Subcutaneous adipose tissue (tissue), 4 donors: ENCODE data around the gene NR3C1. TPM values are rescaled to one million over a fixed set of nuclear protein-coding genes. Genes with fewer than 3 reads are reported as not detected.

Experiments
- total RNA-seq, 4 donors: library from RNA; depleted of rRNA; stranded (reverse); fragments of >200 nt; gene quantifications; one replicate each; pipeline ENCODE4 v1.1.0, GENCODE V29; 2016
- TF ChIP-seq, protein P1 (sequence below): fragments of 450-650 bp; IDR thresholded peaks from one replicate; pipeline ENCODE4 v1.5.1; 2016; ENCODE audit warnings: low read depth, mild to moderate bottlenecking, control low read depth, antibody characterized with exemption, moderate library complexity

Gene NR3C1
- total RNA-seq, 4 donors from 2014 or later, result 86.2 to 174 (median 95.1) TPM

DNA sequence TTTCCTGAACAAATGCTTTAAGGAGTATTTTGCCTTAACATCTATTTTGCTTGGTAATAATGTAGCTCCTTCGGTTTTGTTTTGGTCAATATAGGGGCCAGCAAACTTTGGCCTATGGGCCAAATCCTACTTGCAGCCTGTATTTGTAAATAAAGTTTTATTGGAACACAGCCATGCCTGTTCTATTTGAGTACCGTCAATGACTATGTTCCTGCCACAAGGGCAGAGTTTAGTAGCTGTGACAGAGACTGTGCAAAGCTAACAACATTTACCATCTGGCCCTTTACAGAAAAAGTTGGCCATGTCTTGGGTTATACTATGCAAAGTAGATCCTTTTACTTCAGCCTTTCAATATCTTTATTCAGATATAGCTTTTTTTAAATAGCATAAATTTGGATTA lies 113.4 kb downstream of the NR3C1 start:
- TF ChIP-seq, protein P1, sequence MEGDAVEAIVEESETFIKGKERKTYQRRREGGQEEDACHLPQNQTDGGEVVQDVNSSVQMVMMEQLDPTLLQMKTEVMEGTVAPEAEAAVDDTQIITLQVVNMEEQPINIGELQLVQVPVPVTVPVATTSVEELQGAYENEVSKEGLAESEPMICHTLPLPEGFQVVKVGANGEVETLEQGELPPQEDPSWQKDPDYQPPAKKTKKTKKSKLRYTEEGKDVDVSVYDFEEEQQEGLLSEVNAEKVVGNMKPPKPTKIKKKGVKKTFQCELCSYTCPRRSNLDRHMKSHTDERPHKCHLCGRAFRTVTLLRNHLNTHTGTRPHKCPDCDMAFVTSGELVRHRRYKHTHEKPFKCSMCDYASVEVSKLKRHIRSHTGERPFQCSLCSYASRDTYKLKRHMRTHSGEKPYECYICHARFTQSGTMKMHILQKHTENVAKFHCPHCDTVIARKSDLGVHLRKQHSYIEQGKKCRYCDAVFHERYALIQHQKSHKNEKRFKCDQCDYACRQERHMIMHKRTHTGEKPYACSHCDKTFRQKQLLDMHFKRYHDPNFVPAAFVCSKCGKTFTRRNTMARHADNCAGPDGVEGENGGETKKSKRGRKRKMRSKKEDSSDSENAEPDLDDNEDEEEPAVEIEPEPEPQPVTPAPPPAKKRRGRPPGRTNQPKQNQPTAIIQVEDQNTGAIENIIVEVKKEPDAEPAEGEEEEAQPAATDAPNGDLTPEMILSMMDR, result no peak

DNA sequence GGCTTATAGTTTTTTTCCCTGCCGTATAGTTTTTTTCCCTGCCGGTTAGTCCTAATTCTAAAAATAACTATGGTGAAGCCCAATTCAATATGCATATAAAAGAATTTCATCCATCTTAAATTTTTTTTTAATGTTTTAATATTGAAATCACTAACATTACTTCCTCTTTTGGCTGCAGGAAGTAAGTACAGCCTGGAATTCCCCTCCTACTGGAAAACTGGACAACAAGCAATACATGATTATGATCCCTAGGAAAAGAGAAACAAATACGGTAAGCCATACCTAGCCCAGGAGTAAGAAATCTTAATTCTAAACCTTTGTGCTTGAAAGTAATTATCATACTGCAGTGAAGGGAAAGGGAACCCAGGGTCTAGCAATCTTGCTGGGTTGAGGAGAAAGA lies 119.0 kb downstream of the NR3C1 start:
- TF ChIP-seq, protein P1, result no peak

DNA sequence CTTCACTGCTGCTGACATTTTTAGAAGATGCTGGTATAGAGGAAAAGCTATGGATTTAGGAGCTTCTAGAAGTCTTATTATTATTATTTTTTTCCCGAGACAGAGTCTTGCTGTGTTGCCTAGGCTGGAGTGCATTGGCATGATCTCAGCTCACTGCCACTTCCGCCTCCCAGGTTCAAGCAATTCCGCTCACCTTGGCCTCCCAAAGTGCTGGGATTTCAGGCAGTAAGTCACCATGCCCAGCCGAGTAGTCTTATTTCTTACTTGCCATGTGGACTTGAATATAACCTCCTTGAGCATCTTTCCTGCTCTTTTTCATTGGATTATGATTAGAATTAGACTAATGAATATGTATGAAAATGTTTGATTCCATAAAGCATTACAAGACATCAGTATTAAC lies 119.5 kb downstream of the NR3C1 start:
- TF ChIP-seq, protein P1, result no peak

DNA sequence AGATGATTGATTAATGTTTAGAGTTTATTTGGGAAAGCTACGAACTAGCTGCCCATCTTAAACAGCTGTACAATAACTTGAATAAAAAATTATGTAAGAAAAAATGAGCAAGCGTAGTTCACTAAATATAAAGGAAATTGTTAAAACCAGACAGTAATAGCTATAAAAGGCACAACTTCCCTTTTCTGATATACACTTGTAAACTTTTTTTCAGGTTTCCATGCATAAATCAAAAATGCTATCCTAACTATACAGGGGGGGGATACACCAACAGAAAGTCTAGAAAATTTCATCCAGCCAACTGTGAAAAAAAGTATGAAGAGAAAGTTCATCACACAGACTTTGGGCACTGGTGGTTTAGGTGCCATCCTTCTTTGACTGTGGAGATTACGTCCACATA lies 122.3 kb downstream of the NR3C1 start:
- TF ChIP-seq, protein P1, result no peak

DNA sequence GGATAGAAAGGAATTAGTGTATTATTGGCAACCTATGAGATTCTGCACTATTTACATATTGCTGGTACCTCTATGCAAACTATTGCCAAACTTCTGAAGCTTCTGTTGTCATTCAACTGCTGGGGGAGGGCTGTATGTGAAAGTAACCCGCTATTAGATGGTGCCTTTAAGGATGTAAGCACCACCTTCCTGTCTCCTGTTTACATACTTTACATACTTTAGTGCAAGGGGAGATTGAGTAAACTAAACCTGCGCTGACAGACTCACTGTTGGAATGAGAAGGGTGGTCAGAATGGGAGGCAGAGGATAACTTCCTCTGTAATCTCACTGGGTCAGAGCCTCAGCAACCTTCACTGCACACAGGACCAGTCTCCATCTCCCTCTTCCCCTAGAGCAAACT lies 123.8 kb downstream of the NR3C1 start:
- TF ChIP-seq, protein P1, result no peak

DNA sequence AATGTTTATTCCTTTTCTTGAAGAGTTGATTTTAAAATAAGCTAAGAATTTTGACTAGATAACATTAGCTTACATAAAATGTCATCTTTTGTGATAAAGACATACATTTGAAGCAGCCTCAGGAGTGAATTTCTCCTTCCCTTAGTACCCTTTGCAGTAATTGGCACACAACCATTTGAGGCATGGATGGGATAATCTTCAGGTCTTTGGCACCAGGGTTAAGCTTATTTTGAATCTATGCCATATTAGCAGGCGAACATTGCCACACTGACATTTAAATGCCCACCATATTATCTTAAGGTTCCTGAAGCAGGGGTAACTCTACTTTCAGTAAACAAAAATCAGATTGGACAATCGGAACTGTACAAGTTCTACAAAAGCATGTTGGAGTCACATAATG lies 126.0 kb downstream of the NR3C1 start:
- TF ChIP-seq, protein P1, result no peak

DNA sequence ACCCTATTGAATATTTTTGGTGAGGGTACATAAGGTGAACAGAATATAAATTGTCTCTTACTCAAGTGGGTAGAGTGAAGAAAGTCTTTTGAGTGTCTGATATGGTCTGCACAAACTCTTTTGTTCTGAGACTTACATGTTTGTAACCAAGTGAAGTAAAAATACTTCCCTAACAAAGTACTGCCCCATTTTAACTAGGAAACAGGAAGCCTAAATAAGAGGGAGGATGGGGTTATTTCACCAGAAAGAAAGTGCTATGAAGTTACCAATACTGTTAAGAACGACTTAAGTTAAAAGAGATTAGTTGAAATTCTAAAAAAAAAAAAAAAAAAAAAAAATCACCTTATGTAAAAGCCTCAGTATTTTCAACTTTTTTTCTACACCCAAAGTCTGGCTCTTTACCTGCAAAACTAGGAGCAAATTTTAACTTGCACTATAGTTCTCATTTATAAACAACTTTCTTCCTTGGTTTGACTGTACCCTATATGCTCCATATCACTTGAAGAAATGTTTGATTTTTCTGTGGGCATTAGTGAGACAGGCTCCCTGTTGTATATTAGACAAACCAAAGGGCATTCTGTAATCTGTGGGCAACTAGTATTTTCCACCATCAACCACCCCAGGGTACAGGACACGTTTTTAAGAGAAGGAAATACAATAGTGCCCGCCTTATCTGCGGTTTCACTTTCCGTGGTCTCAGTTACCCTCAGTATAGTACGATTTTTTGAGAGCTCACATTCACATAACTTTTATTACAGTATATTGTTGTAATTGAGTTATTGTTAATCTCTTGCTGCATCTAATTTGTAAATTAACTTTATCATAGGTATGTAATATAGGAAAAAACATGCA lies 127.7 kb downstream of the NR3C1 start:
- TF ChIP-seq, protein P1, result no peak
